ENCODE results near the gene FAM193A.
"Not testable (repeated sequence)": the region's sequence is repeated elsewhere in the genome, so short reads cannot be mapped to it uniquely, and the experiment has no call there.

Gene FAM193A

GRCh38 chr4:2623442-2623841 lies 87.0 kb downstream of the FAM193A start:
- no peak for DNase-seq

DNA sequence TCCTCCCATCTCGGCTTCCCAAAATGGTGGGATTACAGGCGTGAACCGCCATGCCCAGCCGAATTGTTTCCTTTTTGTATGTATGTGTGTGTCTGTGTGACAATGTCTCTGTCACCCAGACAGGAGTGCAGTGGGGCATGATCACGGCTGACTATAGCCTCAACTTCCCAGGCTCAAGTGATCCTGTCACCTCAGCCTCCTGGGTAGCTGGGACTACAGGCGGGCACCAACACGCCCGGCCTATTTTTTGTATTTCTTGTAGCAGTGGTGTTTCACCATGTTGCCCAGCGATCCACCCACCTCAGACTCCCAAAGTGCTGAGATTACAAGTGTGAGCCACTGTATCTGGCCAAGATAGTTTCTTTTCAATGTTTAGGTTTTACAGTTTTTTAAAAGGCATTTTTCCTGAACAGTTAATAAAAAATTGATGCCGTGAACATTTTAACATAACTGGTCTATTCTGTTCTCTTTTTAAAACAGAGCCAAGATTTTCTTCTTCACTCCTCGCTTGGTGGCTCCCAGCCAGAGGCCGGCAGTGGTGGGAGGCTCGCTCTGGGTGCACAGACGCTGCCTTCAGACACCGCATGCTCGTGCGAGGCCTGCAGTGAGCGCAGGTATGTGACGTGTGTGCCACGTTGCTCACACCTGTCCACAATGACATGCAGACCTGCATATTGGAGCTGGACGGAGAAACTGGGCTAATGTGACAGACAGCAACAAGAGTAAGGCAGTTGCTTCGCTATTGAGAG lies 88.5 kb downstream of the FAM193A start:
- DNase-seq = no peak

DNA sequence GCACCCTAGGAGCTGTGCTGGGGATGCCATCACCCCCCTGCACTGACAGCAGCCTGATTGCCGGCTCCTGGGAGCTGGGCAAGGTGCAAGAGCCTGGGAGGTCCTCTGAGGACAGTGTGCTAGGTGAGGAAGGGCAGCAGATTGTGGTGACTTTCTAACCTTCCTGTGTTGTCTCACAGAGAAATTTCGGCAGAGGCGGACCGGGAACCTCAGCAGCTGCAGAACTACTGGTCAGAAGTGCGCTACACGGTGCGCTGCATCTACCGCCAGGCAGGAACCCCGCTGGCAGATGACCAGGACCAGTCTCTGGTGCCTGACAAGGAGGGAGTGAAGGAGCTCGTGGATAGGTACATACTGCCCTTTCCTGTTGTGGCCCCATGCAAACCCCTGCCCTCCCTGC lies 89.8 kb downstream of the FAM193A start:
- no peak for DNase-seq

DNA sequence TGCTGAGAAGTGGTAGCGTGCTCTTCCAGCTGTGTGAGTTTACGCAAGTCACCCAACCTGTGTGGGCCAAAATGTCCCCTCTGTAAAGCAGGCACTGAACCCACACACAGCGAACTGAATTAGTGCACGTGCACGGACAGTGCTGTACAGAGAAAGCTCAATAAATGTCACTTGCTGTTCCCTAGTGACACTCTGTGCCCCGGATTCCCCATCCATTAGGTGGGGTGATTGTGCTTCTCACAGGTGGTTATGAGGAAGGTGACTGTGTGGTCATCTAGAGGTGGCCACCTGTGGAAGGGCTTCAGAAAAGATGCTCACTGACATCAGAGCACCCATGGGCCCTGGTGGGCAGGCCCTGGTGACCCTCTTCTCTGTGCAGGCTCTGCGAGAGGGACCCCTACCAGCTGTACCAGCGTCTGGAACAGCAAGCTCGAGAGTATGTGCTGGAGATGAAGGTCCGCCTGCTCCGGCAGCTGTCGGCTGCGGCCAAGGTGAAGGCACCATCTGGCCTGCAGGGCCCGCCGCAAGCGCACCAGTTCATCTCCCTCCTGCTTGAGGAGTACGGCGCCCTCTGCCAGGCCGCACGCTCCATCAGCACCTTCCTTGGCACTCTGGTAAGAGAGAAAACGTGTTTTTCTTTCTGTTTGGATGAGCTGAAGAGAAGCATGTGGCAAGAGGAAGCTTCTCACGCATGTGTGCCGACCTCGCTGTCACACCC lies 94.3 kb downstream of the FAM193A start:
- DNase-seq = no peak

- no peak for DNase-seq
Observed at GRCh38 chr4:2634014-2634413, 97.6 kb downstream of the FAM193A start.

- no peak for DNase-seq
Observed at GRCh38 chr4:2636331-2636730, 99.9 kb downstream of the FAM193A start.

DNA sequence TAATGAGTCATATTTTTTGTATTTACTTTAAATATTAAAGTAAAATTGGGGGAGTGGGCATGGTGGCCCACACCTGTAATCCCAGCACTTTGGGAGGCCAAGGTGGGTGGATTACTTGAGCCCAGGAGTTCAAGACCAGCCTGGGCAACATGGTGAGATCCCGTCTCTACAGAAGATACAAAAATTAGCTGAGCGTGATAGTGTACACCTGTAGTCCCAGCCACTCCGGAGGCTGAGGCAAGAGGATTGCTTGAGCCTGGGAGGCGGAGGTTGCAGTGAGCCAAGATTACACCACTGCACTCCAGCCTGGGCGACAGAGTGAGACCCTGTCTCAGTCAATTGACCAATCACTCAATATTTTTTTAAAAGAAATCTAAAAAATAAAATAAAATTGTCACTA lies 100.5 kb downstream of the FAM193A start:
- DNase-seq = not testable (repeated sequence)

GRCh38 chr4:2637956-2638552 lies 101.6 kb downstream of the FAM193A start:
- no peak for DNase-seq

- no peak for DNase-seq
Observed at GRCh38 chr4:2638730-2639129, 102.3 kb downstream of the FAM193A start.

- DNase-seq = no peak
Observed at GRCh38 chr4:2642968-2643367, 106.5 kb downstream of the FAM193A start.

DNA sequence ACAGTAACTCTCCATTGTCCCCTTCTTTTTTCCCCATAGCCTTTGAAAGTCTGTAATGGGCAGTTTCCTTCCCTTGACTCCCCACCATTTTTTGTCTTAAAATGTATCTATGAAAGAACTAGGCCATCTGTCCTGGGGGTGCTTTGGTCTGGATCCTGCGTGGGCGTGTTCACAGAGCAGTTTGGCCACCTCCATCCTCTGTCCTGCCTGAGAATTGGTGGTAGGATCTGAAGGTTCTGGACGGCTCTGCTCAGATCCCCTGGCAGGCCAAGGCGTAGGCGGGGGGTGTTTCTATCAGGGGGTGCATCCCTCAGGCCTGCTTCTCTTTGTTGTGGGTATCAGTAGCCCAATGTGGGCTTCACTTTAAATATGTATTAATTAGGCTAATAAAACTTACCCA lies 107.1 kb downstream of the FAM193A start:
- no peak for DNase-seq

GRCh38 chr4:2646396-2647149 lies 110.1 kb downstream of the FAM193A start:
- no peak for DNase-seq

- no peak for DNase-seq
Observed at GRCh38 chr4:2647403-2648158, 111.1 kb downstream of the FAM193A start.

- no peak for DNase-seq
Observed at GRCh38 chr4:2648159-2648814, 111.8 kb downstream of the FAM193A start.

- DNase-seq = no peak
Observed at GRCh38 chr4:2649604-2650114, 113.2 kb downstream of the FAM193A start.

DNA sequence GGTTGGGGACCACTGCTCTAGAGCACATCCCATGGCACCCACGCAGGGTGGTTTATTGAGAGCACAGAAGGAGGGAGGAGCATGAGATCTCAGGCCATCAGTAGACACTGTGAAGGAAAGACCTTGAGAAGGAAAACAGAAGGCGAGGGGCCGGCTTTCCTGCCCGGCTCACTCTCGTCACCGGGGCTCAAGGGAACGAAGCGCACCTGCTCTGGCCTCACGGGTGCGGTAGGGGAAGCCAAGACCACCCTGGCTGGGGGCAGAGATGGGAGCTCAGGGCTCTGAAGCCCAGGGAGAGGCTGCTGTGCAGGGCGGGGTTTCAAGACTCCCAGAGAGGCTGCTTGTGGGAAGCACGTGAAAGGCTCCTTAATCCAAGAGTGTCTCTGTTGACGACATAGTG lies 113.8 kb downstream of the FAM193A start:
- no peak for DNase-seq

GRCh38 chr4:2651546-2651945 lies 115.1 kb downstream of the FAM193A start:
- no peak for DNase-seq

DNA sequence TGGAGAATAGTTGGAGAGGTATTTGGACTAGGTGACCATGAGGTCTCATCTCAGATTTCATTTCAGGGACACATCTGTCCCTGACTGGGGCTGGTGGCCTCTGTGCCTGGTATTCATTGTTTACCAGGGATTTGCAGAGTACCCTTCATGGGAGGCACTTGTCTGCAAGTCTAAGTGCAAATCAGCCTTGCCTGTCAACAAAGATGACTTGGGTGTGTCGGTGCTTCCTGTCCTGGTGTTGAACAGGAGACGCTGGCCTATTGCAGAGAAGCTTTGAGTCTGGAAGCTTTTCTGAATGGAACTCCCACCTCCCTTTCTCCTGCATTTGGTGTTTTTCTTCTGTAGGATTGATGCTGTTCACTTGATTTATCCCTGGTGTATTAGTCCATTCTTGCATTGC lies 115.6 kb downstream of the FAM193A start:
- DNase-seq = no peak

- no peak for DNase-seq
Observed at GRCh38 chr4:2652415-2653160, 116.1 kb downstream of the FAM193A start.

DNA sequence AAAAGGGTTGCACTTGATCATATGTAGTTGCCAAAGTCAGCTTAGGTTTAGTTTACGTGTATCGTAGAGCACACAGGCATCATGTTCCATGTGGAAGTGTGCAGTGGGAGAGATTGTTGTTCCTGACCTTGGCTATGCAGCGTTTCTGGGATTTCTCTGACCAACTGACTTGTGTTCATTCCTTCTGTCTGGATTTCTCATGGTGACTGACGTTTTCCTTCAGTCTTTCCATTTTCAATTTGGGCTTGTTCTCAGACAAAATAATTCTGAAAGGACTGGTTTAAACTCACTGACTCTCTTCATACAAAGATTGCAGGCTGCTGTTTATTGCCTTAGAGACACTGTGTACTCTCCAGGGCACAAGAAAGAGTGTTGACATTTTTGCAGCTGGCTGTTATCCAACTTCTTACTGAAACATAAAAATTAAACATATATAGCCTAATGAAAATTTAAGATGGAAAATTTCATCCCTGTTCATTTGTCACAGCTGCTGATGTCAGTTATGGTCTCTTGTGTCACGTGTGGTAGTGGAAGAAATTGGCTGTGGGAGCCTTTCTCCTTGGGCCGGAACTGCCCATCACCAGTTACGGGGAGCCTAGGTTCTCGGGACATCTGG lies 124.3 kb downstream of the FAM193A start:
- DNase-seq = no peak

DNA sequence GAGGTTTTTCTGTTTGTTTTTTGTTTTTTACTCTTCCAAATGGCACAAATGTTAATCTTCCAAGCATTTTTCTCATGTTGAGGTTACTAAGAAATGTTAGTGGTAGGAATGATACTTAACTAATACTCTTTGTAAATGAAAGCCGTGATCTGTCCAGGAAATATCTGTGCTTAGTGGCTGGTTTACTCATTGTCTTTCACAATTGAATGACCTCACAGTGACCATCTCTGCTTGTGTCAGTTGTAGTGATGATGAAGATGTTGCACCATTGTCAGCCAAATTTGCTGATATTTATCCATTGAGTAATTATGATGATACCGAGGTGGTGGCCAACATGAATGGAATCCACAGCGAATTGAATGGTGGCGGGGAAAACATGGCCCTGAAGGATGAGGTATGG lies 126.2 kb downstream of the FAM193A start:
- no peak for DNase-seq

All from NCI-H1436 treated with DMSO at 0.1 percent for 48 hours (cell line).